Fibroblast of villous mesenchyme (primary cell): ENCODE results near the gene IGFBP1. TPM values are rescaled to one million over a fixed set of nuclear protein-coding genes. Genes with fewer than 3 reads are reported as not detected.
A peak's percentile ranks its signal among the peaks of the same experiment; 100 is the strongest.
"Not testable (repeated sequence)": the region's sequence is repeated elsewhere in the genome, so short reads cannot be mapped to it uniquely, and the experiment has no call there.

Source experiments
- DNase-seq: peaks from one replicate; pipeline ENCODE4 v3.0.0-alpha.2; 2010; ENCODE audit warnings: low read depth
- H3K4me3 ChIP-seq: 2 replicates; pipeline ENCODE4 v1.5.1; 2011; ENCODE audit warnings: low read depth, mild to moderate bottlenecking, low read length
- total RNA-seq: library from RNA; depleted of rRNA; stranded (reverse); fragments of >200 nt; gene quantifications from 2 replicates; pipeline ENCODE4 v1.2.3, GENCODE V29; 2012
- TF ChIP-seq, protein P1 (sequence below): IDR thresholded peaks from 2 replicates; pipeline ENCODE4 v1.5.1; 2012; ENCODE audit warnings: low read depth, mild to moderate bottlenecking, low read length; ENCODE audit not compliant: insufficient read depth

Gene IGFBP1
- under 0.01 TPM in 1 of 2 replicates, not detected in the other for total RNA-seq

- DNase-seq = peak; percentile 52
- TF ChIP-seq, protein P1, sequence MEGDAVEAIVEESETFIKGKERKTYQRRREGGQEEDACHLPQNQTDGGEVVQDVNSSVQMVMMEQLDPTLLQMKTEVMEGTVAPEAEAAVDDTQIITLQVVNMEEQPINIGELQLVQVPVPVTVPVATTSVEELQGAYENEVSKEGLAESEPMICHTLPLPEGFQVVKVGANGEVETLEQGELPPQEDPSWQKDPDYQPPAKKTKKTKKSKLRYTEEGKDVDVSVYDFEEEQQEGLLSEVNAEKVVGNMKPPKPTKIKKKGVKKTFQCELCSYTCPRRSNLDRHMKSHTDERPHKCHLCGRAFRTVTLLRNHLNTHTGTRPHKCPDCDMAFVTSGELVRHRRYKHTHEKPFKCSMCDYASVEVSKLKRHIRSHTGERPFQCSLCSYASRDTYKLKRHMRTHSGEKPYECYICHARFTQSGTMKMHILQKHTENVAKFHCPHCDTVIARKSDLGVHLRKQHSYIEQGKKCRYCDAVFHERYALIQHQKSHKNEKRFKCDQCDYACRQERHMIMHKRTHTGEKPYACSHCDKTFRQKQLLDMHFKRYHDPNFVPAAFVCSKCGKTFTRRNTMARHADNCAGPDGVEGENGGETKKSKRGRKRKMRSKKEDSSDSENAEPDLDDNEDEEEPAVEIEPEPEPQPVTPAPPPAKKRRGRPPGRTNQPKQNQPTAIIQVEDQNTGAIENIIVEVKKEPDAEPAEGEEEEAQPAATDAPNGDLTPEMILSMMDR = no peak
- H3K4me3 ChIP-seq = peak within 1 kb of the TSS; percentile 41
These were observed at the start of gene IGFBP1 for GRCh38 chr7:45888185-45888992. TSS of gene IGFBP1 (plus strand) at chr7:45888488. CDS start at chr7:45888653, 165 bp downstream.

DNA sequence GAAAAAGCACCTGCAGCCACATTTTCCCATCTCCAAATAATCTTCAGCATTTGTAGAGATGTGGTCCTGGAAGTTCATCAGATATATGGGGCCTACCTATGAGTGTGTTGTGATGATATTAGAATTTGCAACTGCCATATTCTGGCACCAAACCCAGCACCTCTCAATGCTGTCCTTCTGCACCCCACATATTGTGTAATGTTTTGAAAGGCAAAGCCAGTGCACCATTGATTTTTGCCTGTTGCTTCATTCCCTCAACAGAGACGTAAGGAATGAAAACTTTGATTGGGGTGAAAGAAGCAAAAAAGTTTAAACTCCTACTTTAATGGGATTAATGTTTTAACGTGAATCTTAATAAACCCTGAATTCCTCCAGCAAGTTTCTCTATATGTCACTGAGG, 49.4 kb upstream of the IGFBP1 start:
- DNase-seq, H3K4me3 ChIP-seq: not testable (repeated sequence)

DNA sequence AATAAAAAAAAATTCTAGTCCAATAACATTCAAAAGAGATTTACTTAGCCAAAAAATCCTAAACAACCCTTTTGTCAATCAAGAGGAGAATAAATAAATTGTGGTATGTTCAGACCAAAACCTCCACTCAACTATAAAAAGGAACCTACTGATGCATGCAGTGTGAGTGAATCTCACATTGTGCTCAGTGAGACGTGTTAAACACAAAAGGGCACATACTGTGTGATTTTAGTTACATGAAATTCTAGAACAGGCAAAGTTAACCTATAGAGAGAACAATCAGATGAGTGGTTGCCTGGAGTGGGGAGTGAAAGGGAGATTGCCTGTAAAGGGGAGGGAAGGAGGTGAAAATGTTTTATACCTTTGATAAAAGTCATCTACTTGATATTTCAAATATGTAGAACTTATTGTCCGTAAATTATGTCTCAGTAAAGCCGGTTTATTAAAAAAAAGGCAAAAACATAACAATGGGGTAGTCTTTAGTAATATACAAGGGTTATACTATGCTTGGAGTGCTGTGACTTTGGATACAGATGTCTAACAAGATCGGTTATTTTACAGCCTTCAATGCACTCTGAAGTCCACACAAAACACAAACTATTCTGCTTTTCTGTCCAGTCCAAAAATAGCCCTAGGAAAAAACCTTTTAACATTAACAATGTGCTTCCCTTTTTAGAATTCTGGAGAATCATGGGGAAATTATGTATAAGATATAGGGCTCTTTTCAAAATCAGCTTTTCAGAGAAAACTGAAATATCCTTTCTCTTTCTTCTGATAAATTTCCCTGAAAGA, 46.2 kb upstream of the IGFBP1 start:
- H3K4me3 ChIP-seq, DNase-seq: not testable (repeated sequence)

DNA sequence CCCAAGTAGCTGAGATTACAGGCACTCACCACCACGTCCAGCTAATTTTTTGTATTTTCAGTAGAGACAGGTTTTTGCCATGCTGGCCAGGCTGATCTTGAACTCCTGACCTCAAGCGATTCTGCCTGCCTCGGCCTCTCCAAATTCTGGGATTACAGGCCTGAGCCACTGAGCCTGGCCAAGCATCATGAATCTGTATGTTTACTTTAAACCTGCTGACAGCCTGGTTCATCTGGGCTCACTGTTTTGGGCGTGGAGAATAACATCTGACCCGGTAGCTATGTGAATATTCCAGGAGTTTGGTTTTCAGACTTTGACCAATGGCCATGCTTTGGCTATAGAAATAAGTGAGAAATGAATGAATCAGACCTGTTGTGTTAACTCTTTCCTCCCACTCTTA, 41.8 kb upstream of the IGFBP1 start:
- not testable (repeated sequence) for DNase-seq

GRCh38 chr7:45848734-45849133, 39.6 kb upstream of the IGFBP1 start:
- not testable (repeated sequence) for DNase-seq

More for the DNA sequence above, 41.8 kb upstream of the IGFBP1 start:
- not testable (repeated sequence) for H3K4me3 ChIP-seq

GRCh38 chr7:45852984-45853383, 35.3 kb upstream of the IGFBP1 start:
- DNase-seq, H3K4me3 ChIP-seq: not testable (repeated sequence)

More at GRCh38 chr7:45848734-45849133, 39.6 kb upstream of the IGFBP1 start:
- not testable (repeated sequence) for H3K4me3 ChIP-seq

- not testable (repeated sequence) for H3K4me3 ChIP-seq, DNase-seq
These were observed 34.8 kb upstream of the IGFBP1 start for GRCh38 chr7:45853491-45853890.

DNA sequence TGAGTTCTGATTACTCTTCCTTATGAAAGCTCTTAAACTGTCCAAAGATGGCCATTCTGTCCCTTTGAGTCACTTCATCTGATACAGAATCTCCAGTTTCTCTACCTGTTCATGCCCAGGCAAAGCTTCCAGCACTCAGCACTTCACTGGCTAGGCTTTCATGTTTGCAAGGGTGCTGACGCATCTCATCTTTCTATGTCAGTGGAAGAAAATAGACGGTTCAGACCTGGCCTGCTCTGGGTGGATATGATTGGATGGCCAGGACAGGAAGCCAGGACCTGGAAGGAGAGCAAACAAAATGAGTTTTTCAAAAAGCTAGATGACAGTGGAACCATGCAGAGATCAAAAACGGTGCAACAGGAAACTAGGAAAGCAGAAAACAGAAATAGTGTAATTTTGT, 32.6 kb upstream of the IGFBP1 start:
- H3K4me3 ChIP-seq, DNase-seq: not testable (repeated sequence)

DNA sequence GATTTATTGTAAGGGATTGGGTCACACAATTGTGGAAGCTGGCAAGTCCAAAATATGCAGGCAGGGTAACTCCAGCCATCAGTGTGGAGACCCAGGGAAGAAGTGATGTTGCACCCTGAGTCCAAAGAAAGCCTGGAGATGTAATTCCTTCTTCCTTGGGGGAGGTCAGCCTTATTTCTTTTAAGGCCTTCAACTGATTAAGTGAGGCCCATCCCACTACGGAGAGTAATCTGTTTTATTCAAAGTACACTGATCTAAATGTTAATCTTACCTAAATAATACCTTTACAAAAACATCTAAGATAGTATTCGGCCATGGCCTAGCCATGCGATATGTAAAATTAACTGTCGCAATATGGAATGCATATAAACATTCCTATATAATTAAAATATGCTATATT, 31.4 kb upstream of the IGFBP1 start:
- H3K4me3 ChIP-seq, DNase-seq: not testable (repeated sequence)

GRCh38 chr7:45863715-45864114, 24.6 kb upstream of the IGFBP1 start:
- TF ChIP-seq, protein P1 = peak; percentile 24
- DNase-seq = no peak
- no peak overlapping the region for H3K4me3 ChIP-seq

GRCh38 chr7:45865594-45866410, 22.5 kb upstream of the IGFBP1 start:
- no peak for DNase-seq
- H3K4me3 ChIP-seq = no peak overlapping the region
- TF ChIP-seq, protein P1 = no peak
